Measurements from ENCODE around the gene FRS3.
"Not testable (repeated sequence)": the region's sequence is repeated elsewhere in the genome, so short reads cannot be mapped to it uniquely, and the experiment has no call there.

Gene FRS3

DNA sequence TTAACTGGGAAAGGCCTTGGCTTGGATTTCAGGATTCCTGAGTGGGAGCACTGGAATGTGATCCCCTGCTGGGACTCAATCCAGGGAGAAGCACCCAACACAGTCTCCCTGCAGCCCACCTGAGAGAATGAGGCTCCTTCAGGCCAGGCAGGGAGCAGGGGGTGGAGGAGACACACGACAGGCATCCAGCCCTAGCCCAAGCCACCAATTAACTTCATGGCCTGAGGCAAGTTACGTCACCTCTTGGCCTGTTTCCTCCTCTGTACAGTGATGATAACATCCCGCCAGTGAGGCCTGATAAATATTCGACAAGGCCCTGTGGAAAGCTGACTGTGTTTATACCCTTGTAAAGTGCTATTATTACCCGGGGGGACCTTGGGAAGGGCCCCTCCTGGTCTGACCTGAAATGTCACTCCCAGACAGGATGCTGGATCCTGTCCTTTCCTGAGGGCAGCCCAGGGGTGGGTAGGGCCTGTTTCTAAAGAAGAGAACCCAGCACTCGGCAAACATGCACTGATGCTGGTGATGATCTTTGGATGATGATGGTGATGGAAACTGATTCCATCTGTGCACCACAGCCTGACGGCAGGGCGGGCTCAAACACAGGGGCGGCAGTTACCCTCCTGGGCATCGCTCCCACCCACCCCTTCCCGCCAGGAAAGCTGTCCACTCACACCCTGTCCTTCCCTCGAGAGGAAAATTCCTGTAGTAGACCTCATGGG is 12.4 kb downstream of the FRS3 start:
- no peak for DNase-seq

DNA sequence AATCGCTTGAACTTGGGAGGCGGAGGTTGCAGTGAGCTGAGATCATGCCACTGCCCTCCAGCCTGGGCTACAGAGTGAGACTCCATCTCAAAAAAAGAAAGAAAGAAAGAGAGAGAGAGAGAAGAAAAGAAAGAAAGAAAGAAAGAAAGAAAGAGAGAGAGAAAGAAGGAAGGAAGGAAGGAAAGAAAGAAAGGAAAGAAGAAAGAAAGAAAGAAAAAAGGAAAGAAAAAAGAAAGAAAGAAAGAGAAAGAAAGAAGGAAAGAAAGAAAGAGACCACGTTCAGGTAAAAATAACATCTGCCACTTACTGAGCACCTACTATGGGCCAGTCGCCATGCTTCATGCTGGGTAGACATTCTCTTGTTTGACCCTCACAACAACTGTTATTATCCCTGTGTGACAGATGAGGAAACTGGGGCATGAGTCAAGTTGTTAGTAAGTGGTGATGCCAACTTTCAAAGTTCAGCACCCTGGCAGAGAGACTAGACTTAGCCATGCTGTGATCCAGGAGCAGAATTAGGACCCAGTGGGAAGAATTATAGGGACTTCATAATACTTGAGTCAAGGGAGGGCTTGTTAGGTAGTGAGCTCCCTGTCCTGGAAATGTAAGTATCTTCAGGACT is 13.5 kb downstream of the FRS3 start:
- DNase-seq = not testable (repeated sequence)

DNA sequence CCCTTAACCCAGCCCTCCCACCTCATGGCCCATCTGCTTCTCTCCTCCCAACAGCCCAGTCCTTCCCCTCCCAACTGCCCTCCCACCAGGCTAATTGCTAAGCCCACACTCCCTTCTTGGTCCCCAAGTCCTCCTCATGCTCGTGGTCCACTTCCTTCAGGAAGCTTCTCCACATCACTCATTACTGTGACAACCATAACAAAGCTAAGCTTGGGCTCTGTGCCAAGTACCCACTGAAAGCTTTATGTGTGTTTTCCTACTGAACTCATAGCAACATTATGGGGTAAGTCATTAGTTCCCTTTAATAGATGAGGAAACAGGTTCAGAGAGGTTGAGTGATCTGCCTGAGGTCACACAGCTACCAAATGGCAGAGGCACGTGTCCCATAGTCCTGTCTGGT is 16.2 kb downstream of the FRS3 start:
- DNase-seq = no peak

DNA sequence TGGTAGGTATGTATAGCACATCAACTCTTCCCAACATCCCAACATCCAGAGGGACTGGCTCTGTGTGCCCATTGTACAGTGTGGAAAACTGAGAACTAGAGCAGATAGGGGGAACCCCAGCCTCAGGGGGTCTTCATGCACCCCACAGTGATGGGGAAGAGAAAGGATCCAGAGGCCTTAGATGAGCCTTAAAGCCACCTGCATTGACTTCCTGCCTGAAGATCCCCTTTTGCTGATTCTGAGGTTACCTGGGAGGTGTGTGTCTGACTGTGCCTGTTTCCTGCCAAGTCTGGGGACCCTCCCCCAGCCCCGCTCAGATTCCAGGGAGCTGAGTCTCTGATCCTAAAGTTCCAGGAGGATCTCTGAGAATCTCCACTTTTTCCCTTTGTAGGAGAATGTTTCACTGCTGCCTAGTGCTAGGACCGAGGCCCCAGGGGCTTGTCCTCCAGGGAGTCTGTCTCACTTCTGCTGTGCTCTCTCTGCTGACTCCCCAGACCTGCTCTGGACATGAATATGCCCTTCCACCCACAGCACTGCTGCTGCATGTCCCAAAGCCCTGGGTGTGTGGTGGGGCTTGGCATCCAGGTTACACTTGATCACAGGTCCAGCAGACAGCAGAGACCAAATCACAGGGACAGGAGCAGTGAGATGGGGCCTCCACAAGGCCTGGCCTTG is 19.7 kb downstream of the FRS3 start:
- DNase-seq = no peak

DNA sequence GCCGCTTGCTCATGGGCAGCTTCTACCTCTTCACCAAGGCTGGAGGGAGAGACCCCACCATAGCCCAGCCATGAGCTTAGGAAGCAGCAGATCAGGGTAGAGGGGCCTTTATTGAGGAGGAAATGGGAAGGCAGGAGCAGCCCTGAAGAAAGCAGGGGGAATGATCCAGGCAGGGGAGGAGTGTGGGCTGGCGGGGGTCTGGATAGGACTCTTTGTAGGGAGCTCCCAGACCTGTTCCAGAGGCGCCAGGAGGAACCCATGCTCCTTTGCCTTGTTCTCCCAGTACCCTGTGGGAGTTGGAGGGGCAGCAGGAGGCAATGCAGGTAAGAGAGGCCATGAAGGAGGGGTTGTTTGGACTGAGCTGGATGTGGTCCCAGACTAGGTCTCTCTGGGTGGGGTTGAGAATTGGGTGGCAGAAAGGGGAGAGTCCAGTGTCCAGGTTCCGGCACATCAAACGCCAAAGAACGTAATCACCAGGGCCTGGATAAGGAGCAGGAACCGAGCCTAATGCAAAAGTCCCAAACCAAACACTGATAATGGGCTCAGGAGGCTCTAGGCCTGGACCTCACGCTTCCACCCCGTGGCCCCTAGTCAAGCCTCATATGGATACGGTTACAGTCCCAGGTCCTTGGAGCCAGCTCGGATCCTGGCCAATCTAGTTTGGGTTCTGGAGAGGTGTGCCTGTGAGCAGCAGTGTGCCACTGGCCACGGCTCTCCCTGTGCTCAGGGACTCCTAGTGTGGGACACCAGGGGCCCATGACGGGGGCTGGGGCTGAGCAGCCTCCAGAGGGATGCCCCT is 20.4 kb downstream of the FRS3 start:
- no peak for DNase-seq

DNA sequence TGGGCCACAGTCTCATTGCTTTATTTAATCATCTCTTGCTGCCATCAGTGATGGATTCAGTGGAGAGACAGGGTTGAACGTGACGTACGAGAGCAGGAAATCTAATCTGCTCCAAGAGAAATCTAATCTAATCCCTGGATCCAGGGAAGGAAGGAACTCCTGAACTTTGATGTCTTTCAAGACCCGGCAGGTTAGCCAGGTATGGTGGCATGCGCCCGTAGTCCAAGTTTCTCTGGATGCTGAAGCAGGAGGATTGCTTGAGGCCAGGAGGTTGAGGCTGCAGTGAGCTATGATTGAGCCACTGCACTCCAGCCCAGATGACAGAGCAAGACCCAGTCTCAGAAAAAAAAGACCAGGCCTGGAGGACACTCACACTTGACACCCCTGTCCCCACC is 21.1 kb downstream of the FRS3 start:
- no peak for DNase-seq

DNA sequence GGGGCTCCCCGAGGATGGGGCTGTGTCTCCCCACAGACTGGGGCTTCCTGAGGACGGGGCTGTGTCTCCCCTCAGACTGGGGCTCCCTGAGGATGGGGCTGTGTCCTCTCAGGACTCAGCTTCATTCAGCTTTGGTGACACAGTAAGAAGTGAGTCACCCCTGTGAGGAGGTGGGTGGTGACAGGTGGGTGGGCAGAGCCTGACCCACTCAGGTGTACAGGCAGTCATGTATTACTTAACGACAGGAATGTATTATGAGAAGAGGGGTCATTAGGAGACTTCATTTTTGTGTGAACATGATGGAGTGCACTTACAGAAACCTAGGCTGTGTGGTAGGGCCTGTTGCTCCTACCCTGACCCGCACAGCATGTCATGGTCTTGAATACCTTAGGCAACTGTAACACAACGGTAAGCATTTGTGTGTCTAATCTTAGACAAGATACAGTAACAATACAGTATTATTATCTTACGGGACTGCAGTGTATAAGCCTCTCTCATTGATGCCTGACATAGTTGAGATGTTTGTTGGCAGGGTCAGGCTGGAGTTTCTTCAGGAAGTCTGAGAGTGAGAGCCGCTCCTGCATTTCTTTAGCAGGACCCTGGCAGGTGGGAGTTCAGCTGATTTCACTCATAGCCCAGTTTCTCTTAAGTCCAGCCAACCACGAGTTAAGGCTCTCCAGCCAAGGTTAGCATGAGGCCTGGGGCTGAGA is 21.6 kb downstream of the FRS3 start:
- DNase-seq = no peak

DNA sequence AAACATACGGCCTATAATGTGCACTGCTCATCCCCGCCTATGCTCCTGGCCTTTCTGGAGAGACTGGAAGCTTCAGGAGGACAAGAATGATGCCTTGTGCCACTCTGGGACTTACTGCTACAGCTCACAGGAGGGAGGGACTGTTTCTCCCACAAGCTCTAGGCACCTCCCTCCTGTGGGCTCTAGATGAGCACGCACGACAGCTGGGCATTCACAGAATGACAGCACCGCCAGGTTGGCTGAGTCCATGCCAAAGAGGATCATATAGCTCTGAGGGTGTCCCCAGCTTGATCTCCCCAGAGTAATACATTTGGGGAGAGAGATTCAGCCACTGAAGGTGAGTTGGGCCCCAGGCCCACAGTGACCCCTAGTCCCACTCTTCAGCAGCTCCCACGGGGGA is 22.4 kb downstream of the FRS3 start:
- DNase-seq = no peak

DNA sequence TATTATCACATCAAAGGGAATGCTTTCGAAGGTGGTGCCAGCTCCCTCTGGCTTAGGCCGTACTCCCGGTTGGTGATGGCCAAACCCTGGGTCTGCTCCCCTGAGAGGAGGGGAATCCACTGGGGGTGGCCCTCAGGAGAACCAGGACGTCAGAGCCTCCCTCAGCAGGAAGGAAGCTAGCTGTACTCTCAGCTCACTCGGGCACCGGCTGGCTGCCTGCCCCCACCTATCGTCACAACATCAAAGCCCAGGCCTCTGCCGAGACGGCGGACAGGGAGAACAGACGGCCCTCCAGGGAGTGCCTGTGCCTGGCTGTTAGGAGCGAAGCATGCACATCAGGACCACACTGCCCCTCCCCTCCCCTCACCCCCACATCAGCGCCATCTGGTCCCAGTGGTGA is 23.3 kb downstream of the FRS3 start:
- no peak for DNase-seq

DNA sequence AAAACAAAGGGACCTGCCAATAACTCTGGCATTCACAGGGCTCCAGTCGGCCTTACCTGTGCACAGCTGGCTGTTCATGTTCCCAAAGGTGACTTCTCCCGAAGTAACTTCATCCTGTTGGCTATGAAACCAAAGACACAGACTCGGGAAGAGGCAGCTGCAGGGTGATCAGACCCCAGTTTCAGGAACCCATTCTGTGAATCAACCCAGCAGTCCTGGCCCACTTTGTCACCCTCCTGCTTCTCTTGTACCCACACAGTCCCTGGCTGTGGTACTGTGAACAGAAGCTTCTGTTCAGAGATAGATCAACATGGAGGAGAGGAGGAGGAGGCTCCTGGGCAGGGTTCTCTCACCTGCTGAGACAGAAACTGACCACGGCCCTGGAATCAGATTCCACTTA is 23.8 kb downstream of the FRS3 start:
- DNase-seq = no peak

DNA sequence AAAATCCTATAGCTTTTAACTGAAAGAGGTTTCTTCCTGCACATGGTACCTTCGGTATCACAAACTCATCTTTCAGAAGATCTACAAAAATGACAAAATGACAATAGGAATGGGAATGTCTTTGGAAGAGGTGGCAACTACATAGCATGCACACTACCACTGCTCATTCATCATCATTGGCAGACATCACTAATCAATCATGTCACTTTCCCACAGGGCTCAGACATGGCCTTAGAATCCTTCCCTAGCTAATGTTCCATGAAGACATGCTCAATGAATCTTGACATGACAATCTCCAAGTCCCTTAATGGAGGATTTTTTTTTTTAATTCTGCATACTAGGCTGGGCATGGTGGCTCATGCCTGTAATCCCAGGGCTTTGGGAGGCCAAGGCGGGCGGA is 29.3 kb downstream of the FRS3 start:
- no peak for DNase-seq

DNA sequence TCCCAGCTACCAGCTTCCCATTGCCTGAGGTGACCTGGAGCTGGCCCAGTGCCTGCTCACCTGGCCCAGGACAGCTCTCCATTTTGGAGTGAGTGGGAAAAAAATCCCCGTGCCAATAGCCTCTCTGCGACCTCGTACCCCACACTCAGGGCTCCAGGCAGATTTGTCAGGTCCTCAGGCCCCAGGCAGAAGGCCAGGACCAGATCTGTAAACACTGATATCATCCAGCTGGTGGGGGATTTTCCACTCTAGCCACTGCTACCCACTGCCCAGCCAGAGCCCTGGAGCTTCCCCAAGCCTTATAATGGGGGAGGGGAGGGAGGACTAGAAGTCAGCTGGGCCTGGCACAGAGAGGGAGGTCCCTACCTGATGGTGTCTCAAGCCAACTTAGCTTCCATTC is 31.2 kb downstream of the FRS3 start:
- DNase-seq = no peak

DNA sequence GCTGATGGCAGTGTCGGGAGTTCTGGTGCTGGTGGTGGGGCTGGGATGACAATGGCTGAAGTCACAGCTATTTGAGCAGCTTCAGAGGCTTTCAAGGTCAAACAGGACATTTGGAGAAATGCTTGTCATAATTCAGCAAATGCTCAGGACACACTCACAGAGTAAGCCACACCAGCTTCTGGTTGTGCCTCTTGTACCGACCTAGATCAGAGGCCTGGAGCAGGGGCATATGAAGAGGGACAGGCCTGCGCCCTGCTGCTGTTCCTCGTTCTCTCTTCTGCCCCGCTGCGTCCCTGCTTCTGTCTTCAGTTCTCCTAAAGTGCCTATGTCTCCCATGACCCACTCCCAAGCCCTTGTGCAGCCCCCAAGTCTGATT is 31.6 kb downstream of the FRS3 start:
- no peak for DNase-seq

DNA sequence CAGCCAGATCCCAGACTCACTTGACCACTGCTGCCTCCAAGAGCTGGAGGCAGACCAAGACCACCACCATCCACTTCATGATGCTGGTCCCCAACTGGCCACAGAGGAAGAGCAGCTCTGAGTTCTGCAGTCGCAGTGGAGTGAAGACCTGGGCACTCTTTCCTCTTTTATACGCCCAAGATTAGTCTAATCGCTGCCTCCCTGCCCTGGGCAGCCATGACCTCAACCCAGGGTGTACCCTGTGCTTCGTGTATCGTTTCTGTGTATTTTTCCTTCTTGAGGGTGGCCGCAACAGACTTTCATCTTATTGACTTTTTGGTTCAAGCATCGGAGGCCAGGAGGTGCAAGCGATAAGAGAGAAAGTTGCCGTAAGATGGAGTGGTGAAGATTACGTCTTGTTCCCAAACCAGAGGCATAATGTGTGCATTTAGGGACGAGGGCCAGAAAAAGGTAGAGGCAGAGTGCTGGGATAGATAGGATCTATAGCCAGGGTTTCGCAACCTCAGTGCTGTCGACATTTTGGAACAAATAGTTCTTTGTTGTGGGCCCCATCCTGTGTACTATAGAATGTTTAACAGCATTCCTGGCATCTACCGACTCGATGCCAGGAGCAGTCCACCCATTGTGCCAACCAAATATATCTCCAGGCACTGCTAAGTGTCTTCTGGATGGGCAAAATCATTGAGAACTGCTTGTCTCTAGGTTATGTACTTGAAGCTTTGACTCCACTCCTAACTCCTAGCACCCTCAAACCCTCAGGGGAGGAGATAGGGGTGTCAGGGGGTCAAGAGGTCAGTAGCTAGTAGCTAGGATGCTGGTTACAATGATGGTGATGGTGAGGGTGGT is 32.2 kb downstream of the FRS3 start, which contains the start of gene PGC:
Gene PGC (minus strand): TSS at position 142 of the 846 bp plus-strand sequence. CDS start 63 bp downstream, at position 79.
- no peak for DNase-seq

DNA sequence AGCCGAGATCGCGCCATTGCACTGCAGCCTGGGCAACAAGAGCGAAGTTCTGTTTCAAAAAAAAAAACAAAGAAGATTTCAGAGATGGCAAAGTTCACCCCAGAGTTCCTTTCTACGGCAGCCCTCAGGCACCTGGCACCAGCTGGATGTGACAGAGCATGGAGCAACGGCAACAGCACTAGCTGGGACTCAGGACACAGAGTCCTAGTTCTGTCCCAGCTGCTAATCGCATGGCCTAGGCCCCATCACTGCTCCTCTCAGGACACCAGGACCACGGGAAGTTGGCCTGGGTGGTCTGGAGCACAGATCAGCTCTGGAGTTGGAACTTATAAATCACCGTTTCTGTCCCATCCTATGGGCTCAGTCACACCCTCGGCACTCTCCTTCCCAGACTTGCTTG is 33.6 kb downstream of the FRS3 start:
- DNase-seq = no peak

DNA sequence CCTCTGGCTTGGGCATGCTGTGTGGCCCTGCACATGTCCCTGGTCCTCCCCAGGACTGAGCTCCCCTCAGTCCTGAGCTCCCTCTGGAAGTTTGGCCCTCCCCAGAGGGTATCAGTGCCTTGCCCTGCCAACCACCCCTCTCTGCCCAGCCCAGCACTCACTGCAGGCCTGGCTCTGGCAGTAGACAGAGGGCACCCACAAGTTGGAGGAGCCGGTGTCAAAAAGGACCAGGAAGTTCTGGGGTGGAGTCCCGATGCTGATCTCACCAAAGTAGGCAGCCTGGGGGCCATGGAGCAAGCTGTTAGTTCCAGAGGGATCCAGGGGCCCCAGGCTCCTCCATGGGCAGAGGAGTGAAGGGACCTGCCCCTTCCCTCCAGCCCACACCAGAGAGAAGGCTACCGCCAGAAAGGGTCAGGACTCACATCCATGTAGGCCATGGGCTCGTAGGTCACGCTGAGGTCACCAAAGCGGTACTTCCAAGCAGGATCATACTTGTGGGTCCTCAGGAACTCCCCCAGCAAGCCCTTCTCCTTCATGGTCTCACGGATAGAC is 35.4 kb downstream of the FRS3 start:
- DNase-seq = no peak

DNA sequence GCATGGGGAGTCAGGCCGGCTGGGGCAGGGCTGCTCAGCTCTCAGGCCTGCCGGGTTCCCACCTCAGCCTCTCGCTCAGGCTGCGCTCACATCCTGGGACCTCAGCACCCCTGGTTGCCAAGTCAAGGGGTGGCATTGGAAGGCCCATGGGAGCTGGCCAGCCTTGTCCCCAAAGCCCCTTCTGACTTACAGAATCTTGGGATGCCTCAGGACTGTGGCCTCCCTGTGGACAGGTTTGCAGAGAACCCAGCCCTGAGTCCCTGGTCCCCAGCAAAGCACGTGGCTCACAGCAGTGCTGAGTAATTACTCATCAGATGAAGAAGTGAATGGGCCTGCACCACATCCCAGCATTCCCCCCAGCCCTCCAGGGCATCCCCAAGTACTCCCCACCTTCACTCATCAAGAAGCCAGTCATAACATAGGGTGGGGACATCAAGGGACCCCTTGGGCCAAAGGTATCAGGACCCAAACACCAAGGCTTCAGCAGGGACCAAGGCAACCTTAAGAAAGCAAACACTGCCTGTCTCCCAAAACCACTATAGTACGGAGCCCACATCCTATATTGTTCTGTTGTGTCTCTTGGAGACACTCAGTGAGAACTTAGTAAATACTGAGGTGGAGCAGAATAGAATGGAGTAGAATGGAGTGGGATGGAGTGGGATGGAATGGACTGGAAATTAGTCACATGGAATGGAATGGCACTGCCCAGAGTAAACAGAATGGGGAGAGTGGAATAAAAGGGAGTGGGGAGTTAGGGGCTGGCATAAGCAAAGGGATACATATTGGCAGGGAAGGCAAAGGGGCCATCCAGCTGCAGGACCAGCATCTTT is 36.1 kb downstream of the FRS3 start:
- DNase-seq = no peak

DNA sequence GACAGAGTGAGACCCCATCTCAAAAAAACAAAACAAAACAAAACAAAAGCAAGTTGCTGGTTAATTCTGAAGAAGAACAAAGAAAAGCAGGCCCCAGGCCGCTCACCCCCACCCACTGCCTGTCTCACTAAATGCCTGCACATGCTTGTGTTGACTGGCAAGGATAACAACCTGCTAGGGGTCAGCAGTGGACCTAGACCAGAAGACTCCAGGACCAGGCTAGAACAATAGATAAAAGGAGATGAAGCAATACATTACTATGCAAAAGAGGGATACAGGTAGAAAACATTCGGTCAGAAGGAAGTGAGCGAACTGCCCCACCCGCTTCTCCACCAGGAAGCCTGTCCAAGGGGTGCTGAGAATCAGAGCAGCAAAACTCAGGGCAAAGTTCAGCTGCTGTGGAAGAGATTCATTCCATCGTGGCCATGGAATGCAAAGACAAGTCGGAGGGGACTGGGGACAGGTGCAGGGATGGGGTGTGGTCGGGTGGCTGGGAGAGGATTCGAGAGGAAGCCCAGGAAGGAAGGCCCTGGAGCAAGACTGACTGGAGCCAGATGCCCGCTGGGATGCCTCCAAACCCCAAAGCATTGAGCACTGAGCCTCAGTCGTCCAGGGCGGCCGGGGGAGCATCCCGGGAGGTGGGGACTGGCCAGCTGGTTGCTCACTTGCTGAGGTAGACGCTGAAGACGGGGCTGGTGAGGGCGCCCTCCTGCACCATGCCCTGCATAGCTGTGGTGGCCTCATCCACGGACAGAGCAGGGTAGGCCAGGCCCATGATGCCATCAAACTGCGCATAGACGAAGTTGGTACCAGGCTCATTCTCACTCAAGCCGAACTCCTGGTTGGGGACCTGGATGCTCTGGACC is 37.8 kb downstream of the FRS3 start:
- DNase-seq = no peak

DNA sequence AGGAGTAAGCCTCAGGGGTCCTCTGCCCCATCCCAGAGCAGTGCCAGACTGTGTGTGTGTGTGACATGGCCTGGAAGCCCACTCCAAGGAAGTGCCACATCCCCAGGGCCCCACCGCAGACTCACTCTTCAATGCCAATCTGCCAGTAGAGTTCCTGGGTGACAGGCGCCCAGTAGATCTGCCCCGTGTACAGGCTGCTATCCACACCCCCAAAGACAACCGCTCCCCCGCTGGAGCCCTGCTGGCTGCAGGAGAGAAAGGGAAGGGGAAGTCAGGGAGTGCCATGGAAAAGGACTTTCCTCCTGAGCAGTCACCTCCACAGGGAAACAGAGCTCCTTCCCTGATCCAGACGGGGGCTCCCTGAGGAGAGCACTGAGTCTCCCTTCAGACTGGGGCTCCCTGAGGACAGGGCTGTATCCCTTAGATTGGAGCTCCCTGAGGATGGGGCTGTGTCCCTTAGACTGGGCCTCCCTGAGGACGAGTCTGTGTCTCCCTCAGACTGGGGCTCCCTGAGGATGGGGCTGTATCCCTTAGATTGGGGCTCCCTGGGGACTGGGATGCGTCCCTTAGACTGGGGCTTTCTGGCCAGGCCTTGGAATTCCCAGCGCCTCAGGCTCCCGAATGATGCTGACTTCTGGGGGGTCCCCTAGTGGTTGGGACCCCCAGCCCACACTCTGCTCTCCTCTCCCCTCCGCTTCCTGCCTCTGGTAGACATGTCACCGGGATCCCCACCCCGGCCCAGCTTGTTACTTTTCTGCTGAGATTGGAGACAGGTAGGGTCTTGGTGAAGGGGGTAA is 39.1 kb downstream of the FRS3 start:
- DNase-seq = no peak

Data from effector CD4-positive, alpha-beta T cell (primary cell).